IMR-90 (cell line): ENCODE data around the gene PCDHGA6. TPM values are rescaled to one million over a fixed set of nuclear protein-coding genes. Genes with fewer than 3 reads are reported as not detected.

Experiments
- ATAC-seq: fragments of 200-7000 bp; cut with Tn5 transposase; 2 replicates; pipeline ENCODE4 v1.9.1; 2020; ENCODE audit warnings: low read depth, mild to moderate bottlenecking, moderate library complexity
- BruUV-seq: library from RNA; stranded (reverse); fragments of 400-500 nt; replicated peaks from 2 replicates; lab custom pipeline; 2021; lab: Mats Ljungman, UMichigan
- CTCF ChIA-PET: fragments of 300-600 bp; formaldehyde crosslinking; extraction: SDS; loops from one replicate; lab custom pipeline; 2021; ENCODE audit warnings: antibody characterized with exemption; lab: Yijun Ruan, JAX
- POLR2A ChIA-PET: fragments of 300-600 bp; sonication (Branson Sonifier 250); formaldehyde crosslinking; loops from one replicate; lab custom pipeline; 2022; ENCODE audit warnings: antibody characterized with exemption; ENCODE audit not compliant: unreplicated experiment; lab: Charles Lee
- DNase-seq: peaks from one replicate; pipeline ENCODE4 v3.0.0; 2013
- H2AFZ ChIP-seq: replicated peaks from 2 replicates; pipeline ENCODE3; 2013; ENCODE audit warnings: low read length, mild to moderate bottlenecking; ENCODE audit not compliant: poor library complexity
- H2AK5ac ChIP-seq: 2 replicates; pipeline ENCODE4 v1.6.1; 2013; ENCODE audit warnings: low read depth, low read length, inconsistent platforms
- H2AK9ac ChIP-seq: replicated peaks from 2 replicates; pipeline ENCODE3; 2013; ENCODE audit warnings: mild to moderate bottlenecking, low read depth, low read length, moderate library complexity; ENCODE audit not compliant: poor library complexity
- H2BK120ac ChIP-seq: 2 replicates; pipeline ENCODE4 v1.6.1; 2013; ENCODE audit warnings: low read depth, low read length, inconsistent platforms
- H2BK15ac ChIP-seq: 3 replicates; pipeline ENCODE4 v1.6.1; 2013; ENCODE audit warnings: low read depth, low read length, inconsistent platforms
- H2BK20ac ChIP-seq: 2 replicates; pipeline ENCODE4 v1.6.1; 2013; ENCODE audit warnings: low read depth, mild to moderate bottlenecking, inconsistent platforms, low read length, moderate library complexity
- H2BK5ac ChIP-seq: 2 replicates; pipeline ENCODE4 v1.6.1; 2013; ENCODE audit warnings: mild to moderate bottlenecking, low read depth, low read length, inconsistent platforms; ENCODE audit not compliant: poor library complexity, severe bottlenecking
- H3K14ac ChIP-seq: replicated peaks from 2 replicates; pipeline ENCODE4 v1.6.1; 2013; ENCODE audit warnings: low read depth, low read length, inconsistent platforms
- H3K18ac ChIP-seq: 2 replicates; pipeline ENCODE4 v1.6.1; 2013; ENCODE audit warnings: low read depth, low read length, control low read depth
- H3K23ac ChIP-seq: 2 replicates; pipeline ENCODE4 v1.6.1; 2013; ENCODE audit warnings: low read depth, low read length, inconsistent platforms
- H3K27ac ChIP-seq: 2 replicates; pipeline ENCODE4 v1.5.1; 2013; ENCODE audit warnings: mild to moderate bottlenecking, control low read depth, low read length; ENCODE audit not compliant: insufficient read depth
- H3K27me3 ChIP-seq: 2 replicates; pipeline ENCODE4 v1.6.1; 2013; ENCODE audit warnings: low read length; ENCODE audit not compliant: control insufficient read depth, insufficient read depth
- H3K36me3 ChIP-seq: 2 replicates; pipeline ENCODE4 v1.6.1; 2013; ENCODE audit warnings: low read length, mixed read lengths; ENCODE audit not compliant: control insufficient read depth, insufficient read depth
- H3K4ac ChIP-seq: 2 replicates; pipeline ENCODE4 v1.6.1; 2013; ENCODE audit warnings: low read depth, low read length, inconsistent platforms
- H3K4me1 ChIP-seq: 2 replicates; pipeline ENCODE4 v1.6.1; 2013; ENCODE audit warnings: low read length, mixed read lengths; ENCODE audit not compliant: control insufficient read depth, insufficient read depth
- H3K4me2 ChIP-seq: 2 replicates; pipeline ENCODE4 v1.6.1; 2013; ENCODE audit warnings: low read depth, mild to moderate bottlenecking, control low read depth, low read length, moderate library complexity
- H3K4me3 ChIP-seq: 2 replicates; pipeline ENCODE4 v1.5.1; 2013; ENCODE audit warnings: low read depth, mild to moderate bottlenecking, control low read depth, low read length, moderate library complexity; ENCODE audit not compliant: insufficient read depth
- H3K56ac ChIP-seq: 2 replicates; pipeline ENCODE4 v1.6.1; 2013; ENCODE audit warnings: low read length, inconsistent platforms; ENCODE audit not compliant: insufficient read depth; ENCODE audit errors: extremely low read depth
- H3K79me1 ChIP-seq, 2 experiments: 2 replicates each; pipeline ENCODE4 v1.6.1; 2013; ENCODE audit warnings: low read length in 2 of 2, inconsistent platforms in 1 of 2, low read depth in 1 of 2
- H3K9ac ChIP-seq: 2 replicates; pipeline ENCODE4 v1.6.1; 2013; ENCODE audit warnings: low read depth, low read length, control low read depth
- H3K9me1 ChIP-seq: 2 replicates; pipeline ENCODE4 v1.6.1; 2013; ENCODE audit warnings: low read length, inconsistent platforms; ENCODE audit not compliant: insufficient read depth
- H3K9me3 ChIP-seq: 2 replicates; pipeline ENCODE4 v1.6.1; 2013; ENCODE audit warnings: low read length; ENCODE audit not compliant: control insufficient read depth, insufficient read depth
- H4K20me1 ChIP-seq: 2 replicates; pipeline ENCODE4 v1.6.1; 2013; ENCODE audit warnings: low read length, inconsistent platforms; ENCODE audit not compliant: insufficient read depth
- H4K5ac ChIP-seq: 2 replicates; pipeline ENCODE4 v1.6.1; 2013; ENCODE audit warnings: mild to moderate bottlenecking, low read depth, low read length, control low read depth
- H4K8ac ChIP-seq, 2 experiments: 2 replicates each; pipeline ENCODE4 v1.6.1; 2013; ENCODE audit warnings: low read depth in 2 of 2, low read length in 2 of 2, control low read depth in 1 of 2, inconsistent platforms in 1 of 2
- H4K91ac ChIP-seq: 2 replicates; pipeline ENCODE4 v1.6.1; 2013; ENCODE audit warnings: low read depth, low read length, inconsistent platforms; ENCODE audit not compliant: insufficient read depth
- BHLHE40 ChIP-seq: fragments of 150-350 bp; IDR thresholded peaks from 2 replicates; pipeline ENCODE4 v1.6.1; 2016; ENCODE audit warnings: mild to moderate bottlenecking, low read depth, low read length
- CEBPB ChIP-seq: IDR thresholded peaks from 2 replicates; pipeline ENCODE4 v1.6.1; 2012; ENCODE audit warnings: low read depth, low read length, improper control_type of control experiment
- CHD1 ChIP-seq: IDR thresholded peaks from 2 replicates; pipeline ENCODE4 v1.6.1; 2012; ENCODE audit warnings: low read depth, low read length, improper control_type of control experiment
- CTCF ChIP-seq: conservative IDR thresholded peaks from 2 replicates; pipeline ENCODE4 v1.5.1; 2012; ENCODE audit warnings: mild to moderate bottlenecking, low read depth, low read length, improper control_type of control experiment
- ELK1 ChIP-seq: fragments of 150-350 bp; IDR thresholded peaks from 2 replicates; pipeline ENCODE4 v1.6.1; 2016; ENCODE audit warnings: low read depth, mild to moderate bottlenecking, low read length, moderate library complexity, borderline replicate concordance
- FOS ChIP-seq: fragments of 150-350 bp; IDR thresholded peaks from 2 replicates; pipeline ENCODE4 v1.6.1; 2016; ENCODE audit warnings: low read depth, low read length
- MAFK ChIP-seq: IDR thresholded peaks from 2 replicates; pipeline ENCODE4 v1.6.1; 2012; ENCODE audit warnings: low read depth, low read length, improper control_type of control experiment
- MAZ ChIP-seq: IDR thresholded peaks from 2 replicates; pipeline ENCODE4 v1.6.1; 2012; ENCODE audit warnings: low read depth, mild to moderate bottlenecking, low read length, improper control_type of control experiment, moderate library complexity, borderline replicate concordance
- MXI1 ChIP-seq: IDR thresholded peaks from 2 replicates; pipeline ENCODE4 v1.6.1; 2012; ENCODE audit warnings: low read depth, mild to moderate bottlenecking, low read length, moderate library complexity, borderline replicate concordance
- NFE2L2 ChIP-seq: fragments of 150-350 bp; IDR thresholded peaks from 2 replicates; pipeline ENCODE4 v1.6.1; 2016; ENCODE audit warnings: low read depth, mild to moderate bottlenecking, low read length
- POLR2A ChIP-seq: IDR thresholded peaks from 2 replicates; pipeline ENCODE4 v1.6.1; 2012; ENCODE audit warnings: mild to moderate bottlenecking, low read depth, low read length
- RAD21 ChIP-seq: IDR thresholded peaks from 2 replicates; pipeline ENCODE4 v1.6.1; 2012; ENCODE audit warnings: low read length, improper control_type of control experiment
- RCOR1 ChIP-seq: IDR thresholded peaks from 2 replicates; pipeline ENCODE4 v1.6.1; 2012; ENCODE audit warnings: mild to moderate bottlenecking, low read length, improper control_type of control experiment; ENCODE audit not compliant: insufficient replicate concordance
- RFX5 ChIP-seq: IDR thresholded peaks from 2 replicates; pipeline ENCODE4 v1.8.0; 2012; ENCODE audit warnings: low read depth, mild to moderate bottlenecking, low read length, moderate library complexity
- SMC3 ChIP-seq: fragments of 150-350 bp; IDR thresholded peaks from 2 replicates; pipeline ENCODE4 v1.6.1; 2016; ENCODE audit warnings: low read depth, mild to moderate bottlenecking, antibody characterized with exemption, low read length, moderate library complexity
- USF2 ChIP-seq: fragments of 150-350 bp; IDR thresholded peaks from 2 replicates; pipeline ENCODE4 v1.6.1; 2017; ENCODE audit warnings: mild to moderate bottlenecking, antibody characterized with exemption, low read length, low read depth
- WGBS, 2 experiments: methylation state at CpG; one replicate each; pipeline versions ENCODE4 v1.1.5 to v1.1.7; 2013; ENCODE audit warnings: missing lambda C conversion rate in 2 of 2; ENCODE audit not compliant: insufficient read length in 1 of 2; ENCODE audit errors: extremely low coverage in 2 of 2; 5-methylcytosine and 5-hydroxymethylcytosine counted together
- dilution Hi-C: fragments of 300-500 bp; cut with HindIII; formaldehyde crosslinking; loops from one replicate; pipeline ENCODE4 v1.14.3; 2018; ENCODE audit warnings: low sequenced_read_pairs; ENCODE audit not compliant: unreplicated experiment
- in situ Hi-C: fragments of 300-500 bp; cut with MboI; formaldehyde crosslinking; loops from 3 replicates; pipeline ENCODE4 v1.14.3; 2019; ENCODE audit warnings: low sequenced_read_pairs, inconsistent platforms, mixed read lengths
- intact Hi-C: fragments of 100-400 bp; cut with micrococcal nuclease; formaldehyde crosslinking; loops from 2 replicates; pipeline ENCODE4 v1.10.0; 2022
- polyA plus RNA-seq, 3 experiments: library from polyadenylated mRNA; depleted of rRNA; stranded (reverse); fragments of >200 nt; gene quantifications; 2 replicates each; pipeline ENCODE4 v1.2.3, GENCODE V29; 2012; ENCODE audit warnings: low replicate concordance in 1 of 3
- total RNA-seq: library from RNA; depleted of rRNA; stranded (reverse); fragments of >200 nt; gene quantifications from 2 replicates; pipeline ENCODE4 v1.2.3, GENCODE V29; 2012

The PCDHGA6 gene
- total and polyA plus RNA-seq, 2 of the 4 experiments (the other 2 are of a cell fraction), result 4.1 to 4.7 TPM

GRCh38 chr5:141413540-141414069, 39.9 kb downstream of the PCDHGA6 start:
- H3K4me2 ChIP-seq, result peak overlapping the region; percentile 46; the same call in 1 of the 2 replicates

More at GRCh38 chr5:141413540-141414069, 39.9 kb downstream of the PCDHGA6 start:
- no peak overlapping the region for H2BK5ac ChIP-seq
- no peak overlapping the region for H3K9ac ChIP-seq
- no peak overlapping the region for H2AK5ac ChIP-seq
- TF ChIP-seq POLR2A (no peak), SMC3 (no peak), MAFK (no peak), RAD21 (no peak), ELK1 (no peak), CEBPB (no peak), CTCF (no peak), BHLHE40 (no peak), USF2 (no peak), NFE2L2 (no peak), RFX5 (no peak), CHD1 (no peak), RCOR1 (no peak), MXI1 (no peak), FOS (no peak), MAZ (no peak)
- no peaks in the 10 kb centered on the region for H3K9me1 ChIP-seq
- no peak overlapping the region for H4K5ac ChIP-seq
- H3K18ac ChIP-seq, result no peak overlapping the region
- BruUV-seq, result no TSS peak
- 31% methylated on average over 12 of the region's 25 CpGs; no CpG with 5 or more reads in 1 of the 2 experiments for WGBS, 2 experiments
- H2BK120ac ChIP-seq, result no peak overlapping the region
- peaks cover 7 to 12% of the 10 kb centered on the region in 2 experiments for H3K79me1 ChIP-seq
- H2BK20ac ChIP-seq, result no peak overlapping the region
- POLR2A ChIA-PET, result no interaction called here
- no peaks in the 10 kb centered on the region for H3K4me1 ChIP-seq
- H4K91ac ChIP-seq, result no peak overlapping the region
- H3K9me3 ChIP-seq, result peaks cover 50% of the 10 kb centered on the region
- H2AFZ ChIP-seq, result peak overlapping the region; percentile 58
- no peak overlapping the region for H3K14ac ChIP-seq
- H3K27me3 ChIP-seq, result no peaks in the 10 kb centered on the region
- H2BK15ac ChIP-seq, result no peak overlapping the region
- in situ Hi-C loops, result no loop called here
- H3K23ac ChIP-seq, result no peak overlapping the region
- no peak overlapping the region; a peak in 1 of 4 replicates for H4K8ac ChIP-seq
- no peak overlapping the region for H2AK9ac ChIP-seq
- DNase-seq (no peak), ATAC-seq (no peak)
- peak overlapping the region; percentile 19 for H3K4me3 ChIP-seq
- no peaks in the 10 kb centered on the region for H4K20me1 ChIP-seq
- H3K36me3 ChIP-seq, result peaks cover 14% of the 10 kb centered on the region; the same call in 1 of the 2 replicates
- CTCF ChIA-PET, result interaction anchor here (0.5 to 2.8 kb wide), 16 partner anchors 10 to 1085 kb away, joined by 3 to 25 read pairs (median 4); partner anchors contain the start of genes PCDHB11 and TAF7
- H3K56ac ChIP-seq, result no peak overlapping the region
- H3K27ac ChIP-seq, result no peak overlapping the region
- intact Hi-C loops, result loop anchor here (1.0 to 5.0 kb wide), 2 partner anchors 86 to 111 kb away; no protein-coding TSS in a partner anchor
- H3K4ac ChIP-seq, result no peak overlapping the region
- dilution Hi-C loops, result no loop called here
